ENCODE measurements around the gene MAP3K19.

The MAP3K19 gene

GRCh38 chr2:134954065-134954464, 93.2 kb downstream of the MAP3K19 start:
- Histone ChIP-seq H3K4me3 (ENCODE audit: control insufficient read depth in 1 of 7, extremely low read depth in 1 of 7, insufficient read depth in 4 of 7, low read depth in 2 of 7, low read length in 6 of 7) (no peak overlapping the region), H3K27me3 (replicated peaks in 2 of 5; ENCODE audit: control insufficient read depth in 4 of 5, insufficient read depth in 5 of 5, low read length in 4 of 5) (no peaks in the 10 kb centered on the region), H3K9me3 (ENCODE audit: control extremely low read depth in 1 of 5, control insufficient read depth in 4 of 5, insufficient read depth in 2 of 5, low read depth in 1 of 5, low read length in 4 of 5) (no peaks in the 10 kb centered on the region), H3K27ac (ENCODE audit: insufficient read depth in 1 of 2, low read depth in 1 of 2, low read length in 2 of 2, poor library complexity in 1 of 2, severe bottlenecking in 2 of 2) (no peak overlapping the region), H3K36me3 (ENCODE audit: control insufficient read depth in 4 of 4, insufficient read depth in 4 of 4, low read length in 3 of 4) (peaks cover 16 to 61% (median 36%) of the 10 kb centered on the region in 4 experiments), H3K4me1 (ENCODE audit: control extremely low read depth in 1 of 4, control insufficient read depth in 4 of 4, insufficient read depth in 4 of 4, low read length in 3 of 4) (peaks cover 0 to 13% (median 5%) of the 10 kb centered on the region in 4 experiments)
- ChIA-PET POLR2A (no interaction called here), CTCF (interaction anchor here (1.4 kb wide), 1 partner anchor 13 kb away, joined by 3 read pairs; no protein-coding TSS in a partner anchor)
- DNase-seq: no peak
- 97% methylated on average over 5 of the region's 5 CpGs for WGBS (ENCODE audit: insufficient coverage)

DNA sequence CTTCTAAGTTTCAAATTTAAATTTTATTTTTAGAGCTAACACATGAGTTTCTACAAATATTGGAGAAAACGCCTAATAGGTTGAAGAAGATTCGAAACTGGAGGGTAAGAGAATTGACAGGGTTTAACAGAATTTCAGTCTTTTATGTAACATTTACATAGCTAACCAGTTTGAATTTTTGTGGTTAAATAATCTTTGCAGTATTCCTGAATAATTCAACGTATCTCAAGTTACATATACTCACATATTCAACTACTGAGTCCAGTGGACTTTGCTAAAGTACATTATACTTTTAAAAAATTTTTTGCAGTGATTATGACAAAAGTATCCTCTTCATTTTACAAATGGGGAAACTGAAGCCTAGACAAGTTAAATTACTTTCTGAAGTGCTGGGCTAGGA, 94.6 kb downstream of the MAP3K19 start:
- Histone ChIP-seq H3K27me3 (replicated peaks in 2 of 5; ENCODE audit: control insufficient read depth in 4 of 5, insufficient read depth in 5 of 5, low read length in 4 of 5) (no peaks in the 10 kb centered on the region), H3K4me3 (ENCODE audit: control insufficient read depth in 1 of 7, extremely low read depth in 1 of 7, insufficient read depth in 4 of 7, low read depth in 2 of 7, low read length in 6 of 7) (no peak overlapping the region), H3K27ac (ENCODE audit: insufficient read depth in 1 of 2, low read depth in 1 of 2, low read length in 2 of 2, poor library complexity in 1 of 2, severe bottlenecking in 2 of 2) (no peak overlapping the region), H3K36me3 (ENCODE audit: control insufficient read depth in 4 of 4, insufficient read depth in 4 of 4, low read length in 3 of 4) (peaks cover 17 to 69% (median 45%) of the 10 kb centered on the region in 4 experiments), H3K4me1 (ENCODE audit: control extremely low read depth in 1 of 4, control insufficient read depth in 4 of 4, insufficient read depth in 4 of 4, low read length in 3 of 4) (peaks cover 0 to 13% (median 5%) of the 10 kb centered on the region in 4 experiments), H3K9me3 (ENCODE audit: control extremely low read depth in 1 of 5, control insufficient read depth in 4 of 5, insufficient read depth in 2 of 5, low read depth in 1 of 5, low read length in 4 of 5) (no peaks in the 10 kb centered on the region)
- ChIA-PET POLR2A (no interaction called here), CTCF (interaction anchor here (0.6 to 1.0 kb wide), 2 partner anchors 24 to 26 kb away, joined by 3 read pairs; no protein-coding TSS in a partner anchor)
- DNase-seq: no peak
- WGBS (ENCODE audit: insufficient coverage): no CpG with 5 or more reads among the region's 3 CpGs

DNA sequence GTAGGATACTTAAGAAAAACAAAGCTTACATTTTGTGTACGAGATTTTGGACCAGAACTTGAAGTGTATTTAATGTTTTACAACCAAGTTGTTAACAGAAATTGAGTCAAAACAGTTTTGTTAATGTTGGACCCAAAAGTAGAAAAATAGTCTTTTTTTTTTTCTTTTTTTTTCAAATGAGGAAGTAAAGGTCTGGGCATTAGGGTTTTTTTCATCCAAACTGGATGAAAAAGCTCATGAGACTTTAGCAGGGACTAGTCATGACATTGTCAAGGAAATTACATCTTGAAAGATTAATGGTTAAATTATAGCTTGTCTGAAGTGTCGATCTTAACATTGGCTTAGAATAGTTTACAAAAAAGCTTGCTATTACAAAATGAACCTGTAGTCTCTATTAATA, 96.4 kb downstream of the MAP3K19 start:
- Histone ChIP-seq H3K4me3 (ENCODE audit: control insufficient read depth in 1 of 7, extremely low read depth in 1 of 7, insufficient read depth in 4 of 7, low read depth in 2 of 7, low read length in 6 of 7) (no peak overlapping the region), H3K36me3 (ENCODE audit: control insufficient read depth in 4 of 4, insufficient read depth in 4 of 4, low read length in 3 of 4) (peaks cover 23 to 77% (median 44%) of the 10 kb centered on the region in 4 experiments), H3K4me1 (ENCODE audit: control extremely low read depth in 1 of 4, control insufficient read depth in 4 of 4, insufficient read depth in 4 of 4, low read length in 3 of 4) (peaks cover 0 to 13% (median 5%) of the 10 kb centered on the region in 4 experiments), H3K27me3 (replicated peaks in 2 of 5; ENCODE audit: control insufficient read depth in 4 of 5, insufficient read depth in 5 of 5, low read length in 4 of 5) (no peaks in the 10 kb centered on the region), H3K9me3 (ENCODE audit: control extremely low read depth in 1 of 5, control insufficient read depth in 4 of 5, insufficient read depth in 2 of 5, low read depth in 1 of 5, low read length in 4 of 5) (no peaks in the 10 kb centered on the region), H3K27ac (ENCODE audit: insufficient read depth in 1 of 2, low read depth in 1 of 2, low read length in 2 of 2, poor library complexity in 1 of 2, severe bottlenecking in 2 of 2) (no peak overlapping the region)
- POLR2A ChIA-PET: interaction anchor here (0.8 kb wide), 1 partner anchor 32 kb away, joined by 3 read pairs; no protein-coding TSS in a partner anchor
- DNase-seq: peak in 2 of 3 donors; percentile 44 to 60
- WGBS (ENCODE audit: insufficient coverage): no CpG with 5 or more reads among the region's 2 CpGs
- CTCF ChIA-PET: interaction anchor here (0.7 to 1.5 kb wide), 7 partner anchors 10 to 53 kb away, joined by 3 to 6 read pairs (median 3); no protein-coding TSS in a partner anchor

- peaks cover 26 to 76% (median 42%) of the 10 kb centered on the region in 4 experiments for H3K36me3 ChIP-seq (ENCODE audit: control insufficient read depth in 4 of 4, insufficient read depth in 4 of 4, low read length in 3 of 4)
- no peak overlapping the region for H3K4me3 ChIP-seq (ENCODE audit: control insufficient read depth in 1 of 7, extremely low read depth in 1 of 7, insufficient read depth in 4 of 7, low read depth in 2 of 7, low read length in 6 of 7)
- no peaks in the 10 kb centered on the region for H3K9me3 ChIP-seq (ENCODE audit: control extremely low read depth in 1 of 5, control insufficient read depth in 4 of 5, insufficient read depth in 2 of 5, low read depth in 1 of 5, low read length in 4 of 5)
- peak in 1 of 3 donors; percentile 11 for DNase-seq
- WGBS (ENCODE audit: insufficient coverage): 88% methylated on average over 1 of the region's 7 CpGs
- H3K27me3 ChIP-seq (replicated peaks in 2 of 5; ENCODE audit: control insufficient read depth in 4 of 5, insufficient read depth in 5 of 5, low read length in 4 of 5): no peaks in the 10 kb centered on the region
- ChIA-PET POLR2A (interaction anchor here (0.8 kb wide), 1 partner anchor 32 kb away, joined by 3 read pairs; no protein-coding TSS in a partner anchor), CTCF (interaction anchor here (0.6 to 1.5 kb wide), 7 partner anchors 10 to 54 kb away, joined by 3 to 6 read pairs (median 4); no protein-coding TSS in a partner anchor)
- peaks cover 0 to 13% (median 5%) of the 10 kb centered on the region in 4 experiments for H3K4me1 ChIP-seq (ENCODE audit: control extremely low read depth in 1 of 4, control insufficient read depth in 4 of 4, insufficient read depth in 4 of 4, low read length in 3 of 4)
- H3K27ac ChIP-seq (ENCODE audit: insufficient read depth in 1 of 2, low read depth in 1 of 2, low read length in 2 of 2, poor library complexity in 1 of 2, severe bottlenecking in 2 of 2): peak overlapping the region; percentile 4 to 35
Measured at GRCh38 chr2:134949981-134950708, 97.1 kb downstream of the MAP3K19 start.

DNA sequence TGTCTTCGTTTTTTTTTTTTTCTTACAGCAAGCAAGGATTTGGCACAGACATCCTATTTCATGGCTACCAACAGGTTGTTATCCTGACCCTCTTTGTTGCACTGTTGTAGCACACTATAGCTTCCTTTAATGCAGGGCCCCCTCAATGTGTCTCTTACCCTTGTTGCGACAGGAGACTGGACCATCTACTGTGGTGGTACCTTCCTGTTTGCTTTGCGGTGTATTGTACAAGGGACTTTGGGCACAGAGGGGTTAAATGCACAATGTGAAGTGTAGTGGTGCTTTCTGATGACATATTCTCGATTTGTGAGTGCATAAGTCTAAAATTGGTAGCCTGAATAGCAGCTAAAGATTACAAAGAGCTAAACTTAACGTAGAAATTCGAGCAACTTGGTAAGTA, 101.2 kb downstream of the MAP3K19 start:
- Histone ChIP-seq H3K27me3 (replicated peaks in 2 of 5; ENCODE audit: control insufficient read depth in 4 of 5, insufficient read depth in 5 of 5, low read length in 4 of 5) (no peaks in the 10 kb centered on the region), H3K27ac (ENCODE audit: insufficient read depth in 1 of 2, low read depth in 1 of 2, low read length in 2 of 2, poor library complexity in 1 of 2, severe bottlenecking in 2 of 2) (no peak overlapping the region), H3K9me3 (ENCODE audit: control extremely low read depth in 1 of 5, control insufficient read depth in 4 of 5, insufficient read depth in 2 of 5, low read depth in 1 of 5, low read length in 4 of 5) (no peaks in the 10 kb centered on the region), H3K4me3 (ENCODE audit: control insufficient read depth in 1 of 7, extremely low read depth in 1 of 7, insufficient read depth in 4 of 7, low read depth in 2 of 7, low read length in 6 of 7) (no peak overlapping the region), H3K36me3 (ENCODE audit: control insufficient read depth in 4 of 4, insufficient read depth in 4 of 4, low read length in 3 of 4) (peaks cover 11 to 67% (median 34%) of the 10 kb centered on the region in 4 experiments), H3K4me1 (ENCODE audit: control extremely low read depth in 1 of 4, control insufficient read depth in 4 of 4, insufficient read depth in 4 of 4, low read length in 3 of 4) (peaks cover 0 to 20% (median 12%) of the 10 kb centered on the region in 4 experiments)
- WGBS (ENCODE audit: insufficient coverage): 100% methylated on average over 3 of the region's 6 CpGs
- POLR2A ChIA-PET: no interaction called here
- no peak for DNase-seq
- CTCF ChIA-PET: interaction anchor here (1.1 kb wide), 1 partner anchor 26 kb away, joined by 3 read pairs; no protein-coding TSS in a partner anchor

- POLR2A ChIA-PET: no interaction called here
- Histone ChIP-seq H3K4me1 (ENCODE audit: control extremely low read depth in 1 of 4, control insufficient read depth in 4 of 4, insufficient read depth in 4 of 4, low read length in 3 of 4) (peaks cover 0 to 10% (median 7%) of the 10 kb centered on the region in 4 experiments), H3K27ac (ENCODE audit: insufficient read depth in 1 of 2, low read depth in 1 of 2, low read length in 2 of 2, poor library complexity in 1 of 2, severe bottlenecking in 2 of 2) (no peak overlapping the region)
Measured at GRCh38 chr2:134944975-134945374, 102.3 kb downstream of the MAP3K19 start.

GRCh38 chr2:134943540-134943939, 103.7 kb downstream of the MAP3K19 start:
- ChIA-PET POLR2A (no interaction called here), CTCF (no interaction called here)
- peak; percentile 16 to 72 (median 56) for DNase-seq
- no CpG with 5 or more reads among the region's 2 CpGs for WGBS (ENCODE audit: insufficient coverage)
- peak overlapping the region in 1 of 2 experiments; percentile 37 for H3K27ac ChIP-seq (ENCODE audit: insufficient read depth in 1 of 2, low read depth in 1 of 2, low read length in 2 of 2, poor library complexity in 1 of 2, severe bottlenecking in 2 of 2)
- H3K4me1 ChIP-seq (ENCODE audit: control extremely low read depth in 1 of 4, control insufficient read depth in 4 of 4, insufficient read depth in 4 of 4, low read length in 3 of 4): peaks cover 0 to 10% (median 6%) of the 10 kb centered on the region in 4 experiments
- no peaks in the 10 kb centered on the region for H3K27me3 ChIP-seq (replicated peaks in 2 of 5; ENCODE audit: control insufficient read depth in 4 of 5, insufficient read depth in 5 of 5, low read length in 4 of 5)
- no peaks in the 10 kb centered on the region for H3K9me3 ChIP-seq (ENCODE audit: control extremely low read depth in 1 of 5, control insufficient read depth in 4 of 5, insufficient read depth in 2 of 5, low read depth in 1 of 5, low read length in 4 of 5)
- peak overlapping the region in 1 of 7 experiments; percentile 35 for H3K4me3 ChIP-seq (ENCODE audit: control insufficient read depth in 1 of 7, extremely low read depth in 1 of 7, insufficient read depth in 4 of 7, low read depth in 2 of 7, low read length in 6 of 7)
- peaks cover 21 to 71% (median 41%) of the 10 kb centered on the region in 4 experiments for H3K36me3 ChIP-seq (ENCODE audit: control insufficient read depth in 4 of 4, insufficient read depth in 4 of 4, low read length in 3 of 4)

More at GRCh38 chr2:134944975-134945374, 102.3 kb downstream of the MAP3K19 start:
- no peak for DNase-seq
- CTCF ChIA-PET: no interaction called here
- Histone ChIP-seq H3K36me3 (ENCODE audit: control insufficient read depth in 4 of 4, insufficient read depth in 4 of 4, low read length in 3 of 4) (peaks cover 15 to 69% (median 38%) of the 10 kb centered on the region in 4 experiments), H3K9me3 (ENCODE audit: control extremely low read depth in 1 of 5, control insufficient read depth in 4 of 5, insufficient read depth in 2 of 5, low read depth in 1 of 5, low read length in 4 of 5) (no peaks in the 10 kb centered on the region), H3K27me3 (replicated peaks in 2 of 5; ENCODE audit: control insufficient read depth in 4 of 5, insufficient read depth in 5 of 5, low read length in 4 of 5) (no peaks in the 10 kb centered on the region), H3K4me3 (ENCODE audit: control insufficient read depth in 1 of 7, extremely low read depth in 1 of 7, insufficient read depth in 4 of 7, low read depth in 2 of 7, low read length in 6 of 7) (no peak overlapping the region)
- WGBS (ENCODE audit: insufficient coverage): 100% methylated on average over 1 of the region's 1 CpG

Measured in common myeloid progenitor, CD34-positive (primary cell).